ENCODE results near the gene ADAMTSL1.

DNA sequence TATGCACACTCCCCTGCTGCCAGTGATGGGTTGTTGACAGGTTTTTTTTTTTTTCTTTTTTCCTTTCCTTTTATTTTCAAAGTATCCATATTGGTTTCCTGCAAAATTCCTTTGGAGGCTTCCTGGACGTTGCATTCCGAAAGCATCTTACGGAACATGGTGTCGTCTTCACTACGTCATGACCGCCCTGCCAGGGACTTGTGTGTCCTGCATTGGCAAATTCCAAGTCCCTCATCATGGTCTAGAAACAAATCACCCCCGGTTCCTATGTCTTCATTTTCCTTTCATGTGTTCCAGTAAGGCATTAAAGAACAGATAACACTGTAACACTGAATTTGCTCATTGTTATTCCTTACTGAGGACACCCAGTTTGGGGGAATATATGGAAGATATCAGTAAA is 35.0 kb upstream of the ADAMTSL1 start:
- TF ChIP-seq POLR2AphosphoS5 (IDR thresholded peaks at IDR 0.05) = no peak
- TF ChIP-seq, protein P1, sequence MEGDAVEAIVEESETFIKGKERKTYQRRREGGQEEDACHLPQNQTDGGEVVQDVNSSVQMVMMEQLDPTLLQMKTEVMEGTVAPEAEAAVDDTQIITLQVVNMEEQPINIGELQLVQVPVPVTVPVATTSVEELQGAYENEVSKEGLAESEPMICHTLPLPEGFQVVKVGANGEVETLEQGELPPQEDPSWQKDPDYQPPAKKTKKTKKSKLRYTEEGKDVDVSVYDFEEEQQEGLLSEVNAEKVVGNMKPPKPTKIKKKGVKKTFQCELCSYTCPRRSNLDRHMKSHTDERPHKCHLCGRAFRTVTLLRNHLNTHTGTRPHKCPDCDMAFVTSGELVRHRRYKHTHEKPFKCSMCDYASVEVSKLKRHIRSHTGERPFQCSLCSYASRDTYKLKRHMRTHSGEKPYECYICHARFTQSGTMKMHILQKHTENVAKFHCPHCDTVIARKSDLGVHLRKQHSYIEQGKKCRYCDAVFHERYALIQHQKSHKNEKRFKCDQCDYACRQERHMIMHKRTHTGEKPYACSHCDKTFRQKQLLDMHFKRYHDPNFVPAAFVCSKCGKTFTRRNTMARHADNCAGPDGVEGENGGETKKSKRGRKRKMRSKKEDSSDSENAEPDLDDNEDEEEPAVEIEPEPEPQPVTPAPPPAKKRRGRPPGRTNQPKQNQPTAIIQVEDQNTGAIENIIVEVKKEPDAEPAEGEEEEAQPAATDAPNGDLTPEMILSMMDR (IDR thresholded peaks at IDR 0.05) = no peak
- no peak for TF ChIP-seq POLR2A (IDR thresholded peaks at IDR 0.05)
- TF ChIP-seq EP300 (IDR thresholded peaks at IDR 0.05) = no peak

Data from suprapubic skin (tissue), 4 donors.